Pancreas (tissue), 10 donors: ENCODE data around the gene SSBP3. TPM values are rescaled to one million over a fixed set of nuclear protein-coding genes. Genes with fewer than 3 reads are reported as not detected.

ENCODE experiments used
- ATAC-seq, 4 donors: fragments of 200-7000 bp; cut with Tn5 transposase; one replicate each; pipeline versions ENCODE4 v1.8.0 to v1.9.1; 2020; ENCODE audit warnings: mild to moderate bottlenecking in 4 of 4, moderate library complexity in 4 of 4
- DNase-seq, 6 donors: peaks; one replicate each; pipeline ENCODE4 v3.0.0-alpha.2; 2020
- FAIRE-seq: peaks from 2 replicates; lab custom pipeline; 2012; peaks lifted over from hg19 to GRCh38; lab: Jason Lieb, UNC
- H3K27ac ChIP-seq, 4 donors: fragments of 200-600 bp; sonication (generic); 1 replicate in 3 of 4; 2 replicates in 1 of 4; pipeline versions ENCODE4 v1.5.0 to v1.8.0; 2020
- H3K27me3 ChIP-seq, 4 donors: fragments of 200-600 bp; one replicate each; pipeline ENCODE4 v1.8.0; 2021
- H3K36me3 ChIP-seq, 3 donors: fragments of 200-600 bp; sonication (generic) in 1 of 3; one replicate each; pipeline versions ENCODE4 v1.5.0 to v1.8.0; 2020 to 2021
- H3K4me1 ChIP-seq, 3 donors: fragments of 200-600 bp; one replicate each; pipeline ENCODE4 v1.8.0; 2021
- H3K4me3 ChIP-seq, 4 donors: fragments of 200-600 bp; sonication (generic) in 2 of 4; one replicate each; pipeline versions ENCODE4 v1.5.0 to v1.8.0; 2020 to 2021
- H3K9me3 ChIP-seq, 4 donors: fragments of 200-600 bp; one replicate each; pipeline ENCODE4 v1.8.0; 2021
- CTCF ChIP-seq, 4 donors: fragments of 200-600 bp; sonication (generic) in 3 of 4; IDR thresholded peaks; one replicate each; pipeline versions ENCODE4 v1.5.0 to v1.8.0; 2021; ENCODE audit warnings: antibody characterized with exemption in 4 of 4
- WGBS, 2 donors: extraction: QIAGEN DNeasy Blood & Tissue Kit; methylation state at CpG; one replicate each; pipeline ENCODE4 v1.1.7; 2013; 5-methylcytosine and 5-hydroxymethylcytosine counted together
- intact Hi-C, 3 donors: fragments of 100-400 bp; cut with DNase I; formaldehyde crosslinking; loops; one replicate each; pipeline versions ENCODE4 v1.11.1 to v1.14.2; 2022
- polyA plus RNA-seq, 2 donors: library from polyadenylated mRNA; stranded (reverse); fragments of 200-250 nt; gene quantifications; one replicate each; pipeline ENCODE4 v1.2.3, GENCODE V29; 2013
- total RNA-seq, 6 donors: library from RNA; stranded (reverse); fragmentation: NEBNext Ultra II Directional in 4 of 6; extraction: Animal tissue kit (Norgen Biotek cat#: 25700) in 4 of 6; gene quantifications; one replicate each; pipeline versions ENCODE4 v1.2.1 to v1.2.4, GENCODE V29; 2021 to 2023
- donor health status: healthy with polysubstance abuse.
- donor health status: DM: no; HTN: no; CAD: no; lungs with moderate emphysema.
- donor health status: DM: no; HTN: no; CAD: no.
- donor health status: control.
- donor health status: control.
- donor health status: Bipolar disorder and iron deficiency.
- donor health status: DM: yes; HTN: yes; CAD: no.
- donor health status: DM: no; HTN: no; CAD: no.
- donor health status: DM: no; HTN: no; CAD: no.
- donor health status: DM: yes; HTN: yes; CAD: no.

The SSBP3 gene
- total and polyA plus RNA-seq, 8 donors, result 16.4 to 31.0 (median 22.9) TPM

- H3K4me1 ChIP-seq, result peaks cover 22 to 33% (median 32%) of the 10 kb centered on the region in 3 donors
- no peaks in the 10 kb centered on the region for H3K27me3 ChIP-seq
- intact Hi-C loops, result loop anchor here in 1 of 3 donors (10.0 kb wide), 1 partner anchor 59 kb away; no protein-coding TSS in a partner anchor
- WGBS, 2 donors, result 70 to 71% methylated on average over 7 of the region's 7 CpGs
- ATAC-seq (peak in 3 of 4 donors; percentile 25 to 48 (median 28)), FAIRE-seq (no peak), DNase-seq (peak in 2 of 6 donors; percentile 20 to 31)
- H3K4me3 ChIP-seq, result no peak overlapping the region
- H3K27ac ChIP-seq, result peak overlapping the region in 1 of 4 donors; percentile 56
- no peaks in the 10 kb centered on the region for H3K9me3 ChIP-seq
- no peak for TF ChIP-seq CTCF (IDR thresholded peaks at IDR 0.05)
- H3K36me3 ChIP-seq, result no peaks in the 10 kb centered on the region
Measured at GRCh38 chr1:54335755-54336108, 70.5 kb downstream of the SSBP3 start.

GRCh38 chr1:54335011-54335754 lies 71.0 kb downstream of the SSBP3 start:
- ATAC-seq, result peak in 3 of 4 donors; percentile 10 to 40 (median 29)
- 67 to 73% methylated on average over 13 of the region's 13 CpGs for WGBS, 2 donors

GRCh38 chr1:54332781-54333585 lies 73.2 kb downstream of the SSBP3 start:
- Histone ChIP-seq H3K4me3 (no peak overlapping the region), H3K27me3 (no peaks in the 10 kb centered on the region), H3K27ac (no peak overlapping the region), H3K4me1 (peaks cover 22 to 34% (median 26%) of the 10 kb centered on the region in 3 donors), H3K9me3 (no peaks in the 10 kb centered on the region), H3K36me3 (no peaks in the 10 kb centered on the region)
- intact Hi-C loops, result loop anchor here in 1 of 3 donors (10.0 kb wide), 1 partner anchor 62 kb away; no protein-coding TSS in a partner anchor
- no peak for TF ChIP-seq CTCF (IDR thresholded peaks at IDR 0.05)
- WGBS, 2 donors, result 71% methylated on average over 21 of the region's 21 CpGs
- peak in 3 of 4 donors; percentile 9 to 12 (median 11) for ATAC-seq
- peak in 1 of 6 donors; percentile 12 for DNase-seq
- FAIRE-seq, result no peak

More at GRCh38 chr1:54335011-54335754, 71.0 kb downstream of the SSBP3 start:
- intact Hi-C loops, result loop anchor here in 1 of 3 donors (10.0 kb wide), 1 partner anchor 60 kb away; no protein-coding TSS in a partner anchor
- Histone ChIP-seq H3K4me1 (peaks cover 22 to 30% (median 29%) of the 10 kb centered on the region in 3 donors), H3K9me3 (no peaks in the 10 kb centered on the region), H3K4me3 (no peak overlapping the region), H3K36me3 (no peaks in the 10 kb centered on the region), H3K27me3 (no peaks in the 10 kb centered on the region), H3K27ac (peak overlapping the region in 1 of 4 donors; percentile 56)
- FAIRE-seq (no peak), DNase-seq (no peak)
- TF ChIP-seq CTCF (IDR thresholded peaks at IDR 0.05), result no peak

GRCh38 chr1:54331843-54332463 lies 74.2 kb downstream of the SSBP3 start:
- H3K4me3 ChIP-seq, result no peak overlapping the region
- peak in 4 of 6 donors; percentile 38 to 68 (median 47) for DNase-seq
- no peak for FAIRE-seq
- intact Hi-C loops, result loop anchor here in 1 of 3 donors (10.0 kb wide), 1 partner anchor 63 kb away; no protein-coding TSS in a partner anchor
- no peaks in the 10 kb centered on the region for H3K27me3 ChIP-seq
- no peak for TF ChIP-seq CTCF (IDR thresholded peaks at IDR 0.05)
- 24 to 31% methylated on average over 3 of the region's 3 CpGs for WGBS, 2 donors
- no peaks in the 10 kb centered on the region for H3K36me3 ChIP-seq
- H3K27ac ChIP-seq, result no peak overlapping the region
- peaks cover 22 to 34% (median 26%) of the 10 kb centered on the region in 3 donors for H3K4me1 ChIP-seq
- H3K9me3 ChIP-seq, result no peaks in the 10 kb centered on the region
- peak; percentile 61 to 83 (median 73) for ATAC-seq
